ENCODE results near the gene GLUL.

The GLUL gene

GRCh38 chr1:182366596-182366995 lies 25.0 kb downstream of the GLUL start:
- Mint-ChIP-seq H3K36me3 (ENCODE audit: low read depth) (no peaks in the 10 kb centered on the region), H3K4me3 (no peak overlapping the region), H3K4me1 (no peaks in the 10 kb centered on the region), H3K9me3 (no peaks in the 10 kb centered on the region), H3K27ac (no peak overlapping the region), H3K27me3 (no peaks in the 10 kb centered on the region)
- no peak for DNase-seq
- no peak for ATAC-seq

DNA sequence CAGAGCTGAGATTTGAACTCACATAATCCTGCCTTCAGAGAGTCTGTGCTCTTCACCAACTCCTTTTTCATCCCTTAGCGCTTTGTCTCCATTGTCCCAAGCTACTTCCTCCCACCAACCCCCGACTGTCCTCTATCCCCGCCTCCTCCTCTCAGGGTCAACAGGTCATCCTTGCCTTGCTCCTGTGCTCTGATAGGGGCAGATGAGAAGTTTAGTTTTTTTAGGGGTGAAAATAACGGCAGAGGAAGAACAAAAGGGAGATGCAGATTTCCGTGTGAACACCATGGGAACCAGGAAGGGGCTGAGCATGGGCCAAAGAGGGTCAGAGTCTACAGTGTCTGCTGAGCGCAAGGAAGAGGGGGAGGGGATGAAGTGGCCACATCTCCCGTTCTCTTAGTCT lies 31.9 kb downstream of the GLUL start:
- Mint-ChIP-seq H3K4me1 (no peaks in the 10 kb centered on the region), H3K9me3 (no peaks in the 10 kb centered on the region), H3K27me3 (no peaks in the 10 kb centered on the region), H3K4me3 (no peak overlapping the region), H3K36me3 (ENCODE audit: low read depth) (no peaks in the 10 kb centered on the region), H3K27ac (no peak overlapping the region)
- DNase-seq (no peak), ATAC-seq (no peak)

DNA sequence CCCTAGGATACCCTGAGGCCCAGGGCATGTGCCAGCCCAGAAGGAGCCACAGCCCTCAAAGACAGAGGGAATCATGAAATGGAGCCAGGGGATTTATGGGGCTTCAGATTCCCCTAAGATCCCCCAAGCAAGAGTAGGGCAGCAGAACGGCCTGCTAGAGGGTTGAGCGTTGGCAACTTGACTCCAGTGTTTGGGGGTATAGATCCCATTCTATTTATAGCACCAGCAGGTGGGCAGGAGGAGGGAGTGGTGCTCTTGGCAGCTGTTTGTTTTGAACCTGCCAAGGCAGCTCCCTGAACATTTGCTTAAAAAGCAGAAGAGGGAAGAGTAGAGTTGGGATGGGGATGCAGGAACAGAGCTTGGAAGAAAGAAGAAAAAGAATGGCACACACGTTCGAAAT lies 33.7 kb downstream of the GLUL start:
- Mint-ChIP-seq H3K27me3 (no peaks in the 10 kb centered on the region), H3K36me3 (ENCODE audit: low read depth) (no peaks in the 10 kb centered on the region), H3K4me3 (no peak overlapping the region), H3K9me3 (no peaks in the 10 kb centered on the region), H3K4me1 (no peaks in the 10 kb centered on the region), H3K27ac (no peak overlapping the region)
- ATAC-seq (no peak), DNase-seq (no peak)

- ATAC-seq (no peak), DNase-seq (no peak)
- no peak overlapping the region for H3K27ac Mint-ChIP-seq
- no peak overlapping the region for H3K4me3 Mint-ChIP-seq
- no peaks in the 10 kb centered on the region for H3K36me3 Mint-ChIP-seq (ENCODE audit: low read depth)
- no peaks in the 10 kb centered on the region for H3K4me1 Mint-ChIP-seq
- no peaks in the 10 kb centered on the region for H3K27me3 Mint-ChIP-seq
- no peaks in the 10 kb centered on the region for H3K9me3 Mint-ChIP-seq
These were observed 34.4 kb downstream of the GLUL start for GRCh38 chr1:182357171-182357570.

DNA sequence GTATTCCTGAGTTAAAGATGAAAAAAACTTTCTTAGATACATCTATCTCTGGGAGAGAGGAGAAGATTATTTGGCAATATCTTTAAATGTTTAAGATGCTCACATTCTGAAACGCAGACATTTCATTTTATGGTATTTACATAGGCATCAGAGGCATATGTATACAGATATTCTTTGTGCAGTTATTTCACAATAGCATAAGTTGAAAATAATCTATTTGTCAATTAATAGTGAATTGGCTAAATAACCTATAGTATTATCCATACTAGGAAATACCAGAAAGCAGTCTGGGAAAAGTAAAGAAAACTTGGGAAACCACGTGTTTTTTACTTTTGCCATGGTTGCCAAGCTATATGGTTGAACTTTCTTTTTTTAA lies 35.9 kb downstream of the GLUL start:
- no peak for ATAC-seq
- DNase-seq, result no peak
- H3K27me3 Mint-ChIP-seq, result no peaks in the 10 kb centered on the region
- H3K9me3 Mint-ChIP-seq, result no peaks in the 10 kb centered on the region
- H3K36me3 Mint-ChIP-seq (ENCODE audit: low read depth), result no peaks in the 10 kb centered on the region
- no peaks in the 10 kb centered on the region for H3K4me1 Mint-ChIP-seq
- no peak overlapping the region for H3K27ac Mint-ChIP-seq
- H3K4me3 Mint-ChIP-seq, result no peak overlapping the region

GRCh38 chr1:182351790-182352364 lies 39.7 kb downstream of the GLUL start:
- DNase-seq, result no peak

GRCh38 chr1:182350839-182351238 lies 40.8 kb downstream of the GLUL start:
- H3K36me3 Mint-ChIP-seq (ENCODE audit: low read depth), result no peaks in the 10 kb centered on the region
- ATAC-seq, result no peak
- H3K9me3 Mint-ChIP-seq, result no peaks in the 10 kb centered on the region
- DNase-seq, result no peak
- no peaks in the 10 kb centered on the region for H3K4me1 Mint-ChIP-seq
- H3K4me3 Mint-ChIP-seq, result no peak overlapping the region
- no peak overlapping the region for H3K27ac Mint-ChIP-seq
- no peaks in the 10 kb centered on the region for H3K27me3 Mint-ChIP-seq

More at GRCh38 chr1:182351790-182352364, 39.7 kb downstream of the GLUL start:
- Mint-ChIP-seq H3K4me3 (no peak overlapping the region), H3K9me3 (no peaks in the 10 kb centered on the region), H3K27me3 (no peaks in the 10 kb centered on the region), H3K27ac (no peak overlapping the region), H3K36me3 (ENCODE audit: low read depth) (no peaks in the 10 kb centered on the region), H3K4me1 (no peaks in the 10 kb centered on the region)
- ATAC-seq, result no peak

GRCh38 chr1:182348961-182349747 lies 42.4 kb downstream of the GLUL start:
- Mint-ChIP-seq H3K9me3 (no peaks in the 10 kb centered on the region), H3K27me3 (no peaks in the 10 kb centered on the region), H3K4me1 (no peaks in the 10 kb centered on the region), H3K27ac (no peak overlapping the region), H3K36me3 (ENCODE audit: low read depth) (no peaks in the 10 kb centered on the region), H3K4me3 (no peak overlapping the region)
- no peak for ATAC-seq
- DNase-seq, result no peak

- H3K36me3 Mint-ChIP-seq (ENCODE audit: low read depth), result no peaks in the 10 kb centered on the region
- DNase-seq (no peak), ATAC-seq (no peak)
- H3K27me3 Mint-ChIP-seq, result no peaks in the 10 kb centered on the region
- no peak overlapping the region for H3K4me3 Mint-ChIP-seq
- no peaks in the 10 kb centered on the region for H3K4me1 Mint-ChIP-seq
- H3K27ac Mint-ChIP-seq, result no peak overlapping the region
- H3K9me3 Mint-ChIP-seq, result no peaks in the 10 kb centered on the region
These were observed 44.6 kb downstream of the GLUL start for GRCh38 chr1:182347019-182347418.

GRCh38 chr1:182340233-182341058 lies 51.1 kb downstream of the GLUL start:
- no peak for ATAC-seq
- H3K9me3 Mint-ChIP-seq, result no peaks in the 10 kb centered on the region
- no peaks in the 10 kb centered on the region for H3K4me1 Mint-ChIP-seq
- H3K36me3 Mint-ChIP-seq (ENCODE audit: low read depth), result no peaks in the 10 kb centered on the region
- H3K27me3 Mint-ChIP-seq, result no peaks in the 10 kb centered on the region
- no peak overlapping the region for H3K4me3 Mint-ChIP-seq
- no peak for DNase-seq
- no peak overlapping the region for H3K27ac Mint-ChIP-seq

- Mint-ChIP-seq H3K4me3 (no peak overlapping the region), H3K4me1 (no peaks in the 10 kb centered on the region), H3K27me3 (no peaks in the 10 kb centered on the region), H3K27ac (no peak overlapping the region), H3K36me3 (ENCODE audit: low read depth) (no peaks in the 10 kb centered on the region), H3K9me3 (no peaks in the 10 kb centered on the region)
- DNase-seq (no peak), ATAC-seq (no peak)
These were observed 51.9 kb downstream of the GLUL start for GRCh38 chr1:182339684-182340083.

DNA sequence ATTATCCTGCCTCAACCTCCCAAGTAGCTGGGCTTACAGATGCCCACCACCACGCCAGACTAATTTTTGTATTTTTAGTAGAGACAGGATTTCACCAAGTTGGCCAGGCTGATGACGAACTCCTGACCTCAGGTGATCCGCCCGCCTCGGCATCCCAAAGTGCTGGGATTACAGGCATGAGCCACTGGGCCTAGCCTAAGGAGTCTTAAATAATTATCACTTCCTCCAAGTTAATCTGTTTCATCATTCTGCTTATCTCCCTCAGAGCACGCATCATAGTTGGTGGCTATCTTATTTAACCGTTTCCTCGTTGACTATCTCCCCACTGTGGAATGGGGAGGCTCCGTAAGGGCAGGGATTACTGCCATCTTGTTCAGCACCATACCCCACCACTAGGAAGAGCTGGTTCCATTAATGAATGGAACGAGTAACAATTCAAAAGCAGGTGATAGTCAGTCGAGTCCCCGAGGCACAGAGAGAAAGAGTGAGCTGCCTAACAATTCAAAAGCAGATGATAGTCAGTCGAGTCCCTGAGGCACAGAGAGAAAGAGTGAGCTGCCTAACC lies 52.7 kb downstream of the GLUL start:
- ATAC-seq, result no peak
- Mint-ChIP-seq H3K27me3 (no peaks in the 10 kb centered on the region), H3K36me3 (ENCODE audit: low read depth) (no peaks in the 10 kb centered on the region), H3K4me3 (no peak overlapping the region), H3K27ac (no peak overlapping the region), H3K9me3 (no peaks in the 10 kb centered on the region), H3K4me1 (no peaks in the 10 kb centered on the region)
- no peak for DNase-seq

DNA sequence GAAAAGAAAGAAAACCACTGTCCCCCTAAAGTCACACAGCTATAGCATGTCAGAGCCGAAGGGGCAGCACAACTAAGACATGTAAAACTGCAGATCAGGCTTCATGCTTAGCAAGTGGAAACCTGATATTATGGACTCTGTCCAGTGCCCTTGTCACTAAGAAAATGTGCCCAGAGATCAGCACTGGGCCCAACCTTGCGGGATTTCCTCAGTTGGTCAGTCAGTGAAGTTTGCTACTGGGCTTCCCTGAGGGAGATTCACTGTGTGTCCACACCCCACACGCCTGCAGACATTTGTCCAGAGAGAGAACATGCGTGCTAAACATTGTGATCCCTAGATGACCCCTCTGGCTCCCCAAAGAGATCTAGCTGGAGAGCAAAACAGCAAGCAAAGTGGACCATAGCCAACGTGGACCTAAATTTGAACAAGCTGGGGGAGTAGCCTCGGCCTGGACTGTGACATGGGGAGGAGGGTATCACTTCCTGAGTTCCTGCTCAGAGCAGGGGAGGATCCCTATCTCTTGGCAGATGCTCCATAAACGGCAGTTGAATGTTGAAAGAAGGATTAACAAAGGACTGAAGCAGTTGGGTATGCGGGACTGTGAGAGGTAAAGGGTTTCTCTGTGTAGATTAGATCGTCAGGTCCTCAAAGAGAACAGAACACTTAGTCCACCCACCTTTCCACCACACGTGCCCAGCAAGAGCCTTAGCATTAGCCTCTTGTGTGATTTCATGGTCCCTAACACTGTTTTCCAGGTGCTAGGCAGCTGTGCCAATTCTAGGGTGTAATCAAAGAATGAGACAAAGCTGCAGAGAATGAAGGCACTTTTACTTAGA lies 53.6 kb downstream of the GLUL start:
- Mint-ChIP-seq H3K4me3 (no peak overlapping the region), H3K27me3 (no peaks in the 10 kb centered on the region)
- no peak for DNase-seq

More for the DNA sequence above, 53.6 kb downstream of the GLUL start:
- no peaks in the 10 kb centered on the region for H3K9me3 Mint-ChIP-seq
- H3K27ac Mint-ChIP-seq, result no peak overlapping the region
- ATAC-seq, result no peak
- H3K36me3 Mint-ChIP-seq (ENCODE audit: low read depth), result no peaks in the 10 kb centered on the region
- no peaks in the 10 kb centered on the region for H3K4me1 Mint-ChIP-seq
